NB4 (cell line): ENCODE results near the gene GPR153.

Source experiments
- CTCF ChIP-seq: IDR thresholded peaks from one replicate; pipeline ENCODE4 v1.5.1; 2012; ENCODE audit warnings: low read depth, low read length
- POLR2A ChIP-seq: IDR thresholded peaks from 2 replicates; pipeline ENCODE4 v1.6.1; 2011; ENCODE audit warnings: mild to moderate bottlenecking; ENCODE audit not compliant: insufficient read length; ENCODE audit errors: extremely low read depth

- no peak for TF ChIP-seq CTCF
- TF ChIP-seq POLR2A = no peak
These were observed 53.0 kb downstream of the GPR153 start for GRCh38 chr1:6207921-6208320.
